Measurements from ENCODE around the gene OR6S1. TPM values are rescaled to one million over a fixed set of nuclear protein-coding genes. Genes with fewer than 3 reads are reported as not detected.
A peak's percentile ranks its signal among the peaks of the same experiment; 100 is the strongest.

OR6S1 gene
- total and polyA plus RNA-seq, 2 of the 8 experiments (the other 6 are each of a cell fraction or from before 2014, with no cell fraction given), result not detected

DNA sequence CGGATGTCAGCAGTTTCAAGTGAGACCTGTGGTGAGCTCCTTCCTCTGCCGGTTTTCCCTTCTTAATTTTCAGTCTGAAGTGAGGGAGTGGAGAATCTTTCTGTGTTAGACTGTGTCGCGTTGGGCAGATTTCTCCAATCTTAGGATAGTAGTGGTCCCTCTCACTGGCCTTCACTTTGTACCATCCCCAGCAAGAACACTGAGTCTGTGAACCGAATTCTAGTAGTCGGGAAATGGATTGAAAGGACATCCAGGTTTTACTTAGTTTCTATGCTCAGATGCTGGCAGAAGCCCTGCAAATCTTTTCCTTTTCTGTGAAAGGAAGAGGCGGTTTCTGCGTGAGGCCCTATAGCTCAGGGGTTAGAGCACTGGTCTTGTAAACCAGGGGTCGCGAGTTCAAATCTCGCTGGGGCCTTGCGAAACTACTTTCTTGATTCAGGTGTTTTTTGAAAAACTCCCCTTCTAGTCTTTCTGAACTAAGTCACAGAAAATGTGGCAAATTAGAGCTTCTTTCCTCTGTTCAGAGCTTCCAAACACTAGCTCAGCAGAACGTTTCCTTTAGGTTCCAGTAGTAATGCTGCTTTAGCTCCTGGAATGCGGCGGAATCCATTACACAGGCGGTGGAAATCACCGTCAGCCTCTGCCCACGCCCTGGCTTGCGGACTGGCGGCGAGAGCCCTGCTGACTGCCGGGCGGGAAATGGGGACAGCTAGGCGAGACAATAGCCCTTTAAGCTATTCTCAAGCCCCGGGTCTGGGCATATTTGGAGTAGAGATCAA lies 40.0 kb upstream of the OR6S1 start:
- Histone ChIP-seq H3K4me1 (replicated peaks in 1 of 4; ENCODE audit: control insufficient read depth in 3 of 4, insufficient read depth in 4 of 4, low read length in 3 of 4) (peaks cover 0 to 6% (median 4%) of the 10 kb centered on the region in 4 experiments; a peak in 5 of 7 replicates), H3K36me3 (ENCODE audit: control insufficient read depth in 2 of 4, insufficient read depth in 4 of 4, low read length in 3 of 4) (no peaks in the 10 kb centered on the region), H4K91ac (replicated peaks; ENCODE audit: insufficient read length, low read length) (peak overlapping the region; percentile 14), H3K27ac (ENCODE audit: low read depth, low read length) (peak overlapping the region; percentile 62; the same call in 1 of the 2 replicates), H2BK15ac (ENCODE audit: low read length) (peak overlapping the region; percentile 62; the same call in 1 of the 2 replicates), H2BK120ac (replicated peaks; ENCODE audit: low read depth, low read length) (no peak overlapping the region), H3K9me3 (ENCODE audit: insufficient read depth in 2 of 2, low read depth in 1 of 2, low read length in 1 of 2) (no peaks in the 10 kb centered on the region), H2AK5ac (ENCODE audit: low read depth, low read length) (no peak overlapping the region), H3K56ac (replicated peaks; ENCODE audit: insufficient read length, low read depth, low read length) (peak overlapping the region; percentile 5), H3K79me1 (ENCODE audit: low read depth, low read length) (no peaks in the 10 kb centered on the region), H3K14ac (ENCODE audit: insufficient read length) (no peak overlapping the region), H4K8ac (ENCODE audit: extremely low read depth, insufficient read depth, low read length) (no peak overlapping the region), H4K5ac (ENCODE audit: insufficient read length, low read depth, low read length) (peak overlapping the region; percentile 31), H3K27me3 (replicated peaks in 1 of 4; ENCODE audit: control insufficient read depth in 3 of 4, extremely low read depth in 1 of 4, insufficient read depth in 3 of 4, low read length in 3 of 4) (no peaks in the 10 kb centered on the region), H2BK12ac (ENCODE audit: low read depth, low read length) (no peak overlapping the region), H3K4me3 (ENCODE audit: extremely low read depth in 1 of 4, insufficient read depth in 2 of 4, low read depth in 3 of 4, low read length in 4 of 4) (peak overlapping the region; percentile 67 to 99 (median 98)), H3K23me2 (ENCODE audit: low read depth, low read length) (peaks cover 27% of the 10 kb centered on the region), H3K18ac (ENCODE audit: extremely low read depth, low read length) (0 out of 2 replicates have a peak overlapping the region, but pooled peaks have one; percentile 72), H2BK5ac (ENCODE audit: low read depth, low read length) (no peak overlapping the region; the same call in 1 of the 2 replicates), H2AFZ (ENCODE audit: low read length) (peak overlapping the region; percentile 97), H3K23ac (ENCODE audit: insufficient read length) (no peak overlapping the region), H4K20me1 (replicated peaks in 1 of 2; ENCODE audit: control insufficient read depth in 1 of 2, insufficient read depth in 2 of 2, low read length in 2 of 2) (no peaks in the 10 kb centered on the region), H2BK20ac (ENCODE audit: low read length) (no peak overlapping the region), H3K9ac (replicated peaks in 1 of 4; ENCODE audit: extremely low read depth in 1 of 4, low read depth in 3 of 4, low read length in 3 of 4) (peak overlapping the region; percentile 8 to 84 (median 74)), H3K4ac (replicated peaks; ENCODE audit: insufficient read length, low read depth, low read length) (no peak overlapping the region), H3K4me2 (ENCODE audit: insufficient read depth in 1 of 2, low read depth in 2 of 2, low read length in 2 of 2) (peak overlapping the region; percentile 60 to 79), H3K79me2 (ENCODE audit: control insufficient read depth in 1 of 2, insufficient read depth in 2 of 2, low read length in 2 of 2) (no peaks in the 10 kb centered on the region)
- WGBS, 2 experiments (ENCODE audit: extremely low coverage in 1 of 2, insufficient coverage in 1 of 2, insufficient read length in 1 of 2, insufficient replicate concordance in 2 of 2, low coverage in 1 of 2, low lambda C conversion rate in 2 of 2, missing lambda C conversion rate in 1 of 2), result 2% methylated on average over 25 of the region's 25 CpGs; no CpG with 5 or more reads in 1 of the 2 experiments
- DNase-seq (ENCODE audit: low read depth in 1 of 2, low spot score in 2 of 2) (peak in 1 of 2 experiments; percentile 97), FAIRE-seq (peak; percentile 91)
- ChIA-PET POLR2A (ENCODE audit: partially characterized antibody) (interaction anchor here (0.9 to 3.2 kb wide), 13 partner anchors 13 to 349 kb away, joined by 3 to 17 read pairs (median 6); partner anchors contain the start of genes APEX1 and OSGEP), CTCF (ENCODE audit: partially characterized antibody) (interaction anchor here (0.8 to 16.7 kb wide), 16 partner anchors 10 to 411 kb away, joined by 3 to 282 read pairs (median 6); partner anchors contain the start of genes PARP2 and RNASE1)
- no peak for TF ChIP-seq TCF12 (IDR thresholded peaks at IDR 0.05; ENCODE audit: low read depth, low read length)
- TF ChIP-seq, protein P1, sequence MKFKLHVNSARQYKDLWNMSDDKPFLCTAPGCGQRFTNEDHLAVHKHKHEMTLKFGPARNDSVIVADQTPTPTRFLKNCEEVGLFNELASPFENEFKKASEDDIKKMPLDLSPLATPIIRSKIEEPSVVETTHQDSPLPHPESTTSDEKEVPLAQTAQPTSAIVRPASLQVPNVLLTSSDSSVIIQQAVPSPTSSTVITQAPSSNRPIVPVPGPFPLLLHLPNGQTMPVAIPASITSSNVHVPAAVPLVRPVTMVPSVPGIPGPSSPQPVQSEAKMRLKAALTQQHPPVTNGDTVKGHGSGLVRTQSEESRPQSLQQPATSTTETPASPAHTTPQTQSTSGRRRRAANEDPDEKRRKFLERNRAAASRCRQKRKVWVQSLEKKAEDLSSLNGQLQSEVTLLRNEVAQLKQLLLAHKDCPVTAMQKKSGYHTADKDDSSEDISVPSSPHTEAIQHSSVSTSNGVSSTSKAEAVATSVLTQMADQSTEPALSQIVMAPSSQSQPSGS (IDR thresholded peaks at IDR 0.05; ENCODE audit: low read length), result peak; percentile 28; the same call in 1 of the 2 replicates
- no peak for TF ChIP-seq SP4 (IDR thresholded peaks at IDR 0.05; ENCODE audit: low read length)
- TF ChIP-seq JUND (IDR thresholded peaks at IDR 0.05; ENCODE audit: low read length), result no peak
- TF ChIP-seq GTF2F1 (IDR thresholded peaks at IDR 0.05; ENCODE audit: borderline replicate concordance, low read depth, low read length), result no peak
- TF ChIP-seq CEBPB (IDR thresholded peaks at IDR 0.05; ENCODE audit: low read depth, low read length), result peak; percentile 75
- TF ChIP-seq MAFK (IDR thresholded peaks at IDR 0.05; ENCODE audit: low read depth, low read length), result peak; percentile 96; the same call in 1 of the 2 replicates
- no peak for TF ChIP-seq RNF2 (IDR thresholded peaks at IDR 0.05; ENCODE audit: borderline replicate concordance, low read depth, low read length, missing control alignments, poor library complexity, severe bottlenecking)
- no peak for TF ChIP-seq EP300 (IDR thresholded peaks at IDR 0.05; ENCODE audit: borderline replicate concordance in 1 of 2, low read depth in 2 of 2, low read length in 2 of 2)
